Stomach smooth muscle (tissue), 2 donors: Measurements from ENCODE around the gene TYW1B.
"Not testable (repeated sequence)": the region's sequence is repeated elsewhere in the genome, so short reads cannot be mapped to it uniquely, and the experiment has no call there.

Source experiments
- H3K27ac ChIP-seq: one replicate; pipeline ENCODE4 v1.7.0; 2013; ENCODE audit warnings: mild to moderate bottlenecking, low read length, inconsistent platforms
- H3K27me3 ChIP-seq, 2 donors: one replicate each; pipeline ENCODE4 v1.7.0; 2013; ENCODE audit warnings: low read length in 2 of 2; ENCODE audit not compliant: insufficient read depth in 2 of 2, control insufficient read depth in 1 of 2
- H3K36me3 ChIP-seq, 2 donors: one replicate each; pipeline ENCODE4 v1.7.0; 2013; ENCODE audit warnings: low read length in 2 of 2; ENCODE audit not compliant: control insufficient read depth in 2 of 2, insufficient read depth in 2 of 2
- H3K4me1 ChIP-seq: one replicate; pipeline ENCODE4 v1.7.0; 2013; ENCODE audit warnings: low read length; ENCODE audit not compliant: control insufficient read depth, insufficient read depth
- H3K4me3 ChIP-seq, 2 donors: one replicate each; pipeline ENCODE4 v1.7.0; 2013; ENCODE audit warnings: low read length in 2 of 2
- H3K9ac ChIP-seq, 2 donors: one replicate each; pipeline ENCODE4 v1.7.0; 2013; ENCODE audit warnings: low read length in 2 of 2, mild to moderate bottlenecking in 1 of 2
- H3K9me3 ChIP-seq, 2 donors: one replicate each; pipeline ENCODE4 v1.7.0; 2013; ENCODE audit warnings: low read length in 2 of 2; ENCODE audit not compliant: control insufficient read depth in 2 of 2
- donor health status: healthy.
- donor health status: Pancreatic carcinoma.

TYW1B gene

DNA sequence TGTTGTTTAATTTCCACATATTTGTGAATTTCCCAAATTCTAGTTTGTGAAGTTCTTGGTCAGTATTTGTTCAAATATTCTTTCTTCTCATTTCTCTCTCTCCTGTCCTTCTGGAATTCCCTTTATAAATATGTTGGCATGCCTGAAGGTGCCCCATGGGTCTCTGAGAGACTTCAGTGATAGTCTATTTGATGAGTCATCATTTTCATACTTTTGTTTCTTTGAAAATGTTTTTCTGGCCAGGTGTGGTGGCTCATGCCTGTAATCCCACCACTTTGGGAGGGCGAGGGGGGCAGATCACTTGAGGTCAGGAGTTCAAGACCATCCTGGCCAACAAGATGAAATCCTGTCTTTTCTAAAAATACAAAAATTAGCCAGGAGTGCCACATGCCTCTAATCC is 127.5 kb downstream of the TYW1B start:
- not testable (repeated sequence) for H3K4me1 ChIP-seq, H3K27ac ChIP-seq, H3K27me3 ChIP-seq, H3K9ac ChIP-seq, H3K36me3 ChIP-seq, H3K9me3 ChIP-seq, H3K4me3 ChIP-seq

DNA sequence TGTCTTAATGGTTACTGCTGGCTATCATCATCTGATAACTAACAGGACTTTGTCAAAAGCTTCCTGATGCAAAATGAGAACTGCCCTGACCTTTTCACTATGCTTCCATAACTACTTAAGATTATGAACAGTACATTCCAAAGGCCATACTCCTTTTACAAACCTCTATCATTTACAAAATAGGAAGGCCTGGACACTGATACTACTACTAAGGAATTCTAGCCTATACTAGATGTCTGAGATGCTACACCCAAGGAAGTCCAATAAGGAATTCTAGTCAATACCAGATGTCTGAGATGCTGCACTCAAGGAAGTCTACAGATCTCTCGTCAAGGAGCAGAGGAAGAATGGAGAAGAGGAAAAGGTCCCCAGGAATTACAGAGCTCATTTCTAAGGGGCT is 130.9 kb downstream of the TYW1B start:
- H3K4me1 ChIP-seq, H3K36me3 ChIP-seq, H3K27me3 ChIP-seq, H3K9ac ChIP-seq, H3K4me3 ChIP-seq, H3K9me3 ChIP-seq, H3K27ac ChIP-seq: not testable (repeated sequence)

DNA sequence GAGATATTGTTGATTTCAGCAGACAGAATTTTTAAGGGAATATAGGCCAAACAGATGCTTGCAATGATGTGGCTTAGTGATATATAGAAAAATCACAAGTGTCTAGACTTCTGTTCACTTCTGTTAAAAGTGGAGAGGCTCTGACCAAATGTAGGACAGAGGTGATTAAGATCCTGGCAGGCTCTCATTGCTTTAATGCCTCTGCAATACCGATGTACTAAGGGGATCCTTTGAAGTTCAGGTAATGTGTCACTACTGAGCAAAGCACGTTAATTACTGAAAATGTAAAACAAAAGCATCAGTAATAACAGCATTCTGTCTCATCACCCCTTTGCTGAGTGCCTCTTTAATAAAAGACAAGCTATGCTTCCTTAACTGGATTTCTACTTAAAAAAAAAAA is 131.4 kb downstream of the TYW1B start:
- H3K4me1 ChIP-seq, H3K4me3 ChIP-seq, H3K27ac ChIP-seq, H3K27me3 ChIP-seq, H3K36me3 ChIP-seq, H3K9ac ChIP-seq, H3K9me3 ChIP-seq: not testable (repeated sequence)

DNA sequence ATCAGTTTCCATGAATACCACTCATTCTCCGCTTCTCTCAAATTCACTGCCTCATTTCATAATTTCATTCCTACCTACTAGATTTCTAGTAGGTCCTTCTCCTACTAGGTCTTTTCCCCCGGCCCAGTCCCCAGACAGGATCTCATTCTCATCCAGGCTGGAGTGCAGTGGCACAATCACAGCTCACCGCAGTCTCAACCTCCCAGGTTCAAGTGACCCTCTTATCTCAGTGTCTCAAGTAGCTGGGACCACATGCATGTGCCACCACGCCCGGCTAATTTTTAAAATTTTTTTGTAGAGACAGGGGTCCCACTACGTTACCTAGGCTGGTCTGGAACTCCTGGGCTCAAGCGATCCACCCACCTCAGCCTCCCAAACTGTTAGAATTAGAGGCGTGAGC is 132.5 kb downstream of the TYW1B start:
- H3K4me1 ChIP-seq, H3K27ac ChIP-seq, H3K27me3 ChIP-seq, H3K36me3 ChIP-seq, H3K4me3 ChIP-seq, H3K9me3 ChIP-seq, H3K9ac ChIP-seq: not testable (repeated sequence)

DNA sequence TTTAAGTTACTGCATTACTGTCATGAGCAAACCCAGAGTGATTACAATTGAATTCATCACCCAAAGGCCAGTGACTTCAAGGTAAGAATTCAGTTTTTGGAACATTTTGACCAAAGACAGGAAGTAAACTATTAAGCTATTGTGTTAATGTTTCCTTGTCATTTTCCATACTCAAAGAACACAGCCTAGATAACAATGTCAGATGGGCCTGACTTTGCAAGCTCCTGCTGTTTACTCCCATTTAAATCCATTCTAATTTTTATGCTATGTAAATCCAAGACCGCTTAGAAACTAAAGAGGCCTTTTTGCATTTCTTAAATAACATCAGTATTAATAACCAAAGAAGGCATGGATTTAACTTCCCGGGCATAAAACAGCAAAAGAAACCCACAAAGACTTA is 136.6 kb downstream of the TYW1B start:
- not testable (repeated sequence) for H3K36me3 ChIP-seq, H3K4me1 ChIP-seq, H3K27me3 ChIP-seq, H3K9ac ChIP-seq, H3K27ac ChIP-seq, H3K4me3 ChIP-seq, H3K9me3 ChIP-seq

DNA sequence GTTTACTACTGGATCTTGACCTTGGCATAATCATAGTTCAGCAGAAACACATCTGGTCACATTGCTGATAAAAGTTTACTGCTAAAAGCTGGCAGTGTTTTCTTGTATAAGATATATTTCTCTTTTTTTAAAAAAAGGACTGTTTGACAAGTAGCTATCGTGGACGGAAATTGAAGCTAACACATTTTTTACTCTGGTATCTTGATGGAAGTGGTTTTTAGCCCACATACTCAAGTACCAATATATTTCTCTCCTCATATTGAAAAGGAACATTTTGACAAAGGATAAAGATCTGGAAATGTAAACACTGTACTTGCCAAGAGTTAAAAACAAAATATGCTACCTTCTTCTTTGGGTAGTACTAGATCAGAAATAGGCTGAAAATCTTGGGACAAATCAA is 137.8 kb downstream of the TYW1B start:
- H3K4me3 ChIP-seq, H3K36me3 ChIP-seq, H3K27ac ChIP-seq, H3K9ac ChIP-seq, H3K9me3 ChIP-seq, H3K4me1 ChIP-seq, H3K27me3 ChIP-seq: not testable (repeated sequence)

DNA sequence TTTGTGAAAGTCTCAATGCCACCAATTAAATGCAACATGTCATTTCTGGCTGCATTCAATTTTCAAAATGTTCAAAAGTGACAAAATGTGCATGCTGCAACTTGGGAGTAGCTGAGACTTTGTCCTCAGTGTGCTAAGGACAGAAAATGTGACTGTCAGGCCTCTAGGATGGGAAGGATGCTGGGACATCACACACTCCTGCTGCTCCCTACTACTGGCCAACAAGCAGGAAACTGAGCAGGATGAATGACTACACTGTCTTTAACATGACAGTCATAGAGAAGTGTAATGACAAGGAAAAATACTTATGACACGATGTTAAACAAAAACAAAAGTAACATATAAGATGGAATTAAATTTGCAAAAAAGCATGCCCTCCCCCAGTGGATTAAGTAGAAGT is 138.7 kb downstream of the TYW1B start:
- not testable (repeated sequence) for H3K27ac ChIP-seq, H3K27me3 ChIP-seq, H3K4me3 ChIP-seq, H3K4me1 ChIP-seq, H3K9me3 ChIP-seq, H3K9ac ChIP-seq, H3K36me3 ChIP-seq

GRCh38 chr7:72681211-72681610 is 146.8 kb downstream of the TYW1B start:
- not testable (repeated sequence) for H3K4me3 ChIP-seq, H3K27me3 ChIP-seq, H3K9ac ChIP-seq, H3K36me3 ChIP-seq, H3K4me1 ChIP-seq, H3K9me3 ChIP-seq, H3K27ac ChIP-seq

- H3K36me3 ChIP-seq, H3K9ac ChIP-seq, H3K27me3 ChIP-seq, H3K9me3 ChIP-seq, H3K4me1 ChIP-seq, H3K4me3 ChIP-seq, H3K27ac ChIP-seq: not testable (repeated sequence)
These were observed 151.1 kb downstream of the TYW1B start for GRCh38 chr7:72676880-72677279.

GRCh38 chr7:72676086-72676690 is 151.8 kb downstream of the TYW1B start:
- H3K27me3 ChIP-seq, H3K4me1 ChIP-seq, H3K27ac ChIP-seq, H3K4me3 ChIP-seq, H3K36me3 ChIP-seq, H3K9me3 ChIP-seq, H3K9ac ChIP-seq: not testable (repeated sequence)

- H3K36me3 ChIP-seq, H3K4me1 ChIP-seq, H3K27ac ChIP-seq, H3K9me3 ChIP-seq, H3K9ac ChIP-seq, H3K4me3 ChIP-seq, H3K27me3 ChIP-seq: not testable (repeated sequence)
These were observed 152.3 kb downstream of the TYW1B start for GRCh38 chr7:72675686-72676085.

GRCh38 chr7:72674394-72674793 is 153.6 kb downstream of the TYW1B start:
- H3K4me3 ChIP-seq = no peak overlapping the region
- H3K27ac ChIP-seq = no peak overlapping the region

More at GRCh38 chr7:72674394-72674793, 153.6 kb downstream of the TYW1B start:
- no peak overlapping the region for H3K9ac ChIP-seq
- no peaks in the 10 kb centered on the region for H3K36me3 ChIP-seq
- H3K4me1 ChIP-seq = no peaks in the 10 kb centered on the region
- no peaks in the 10 kb centered on the region for H3K9me3 ChIP-seq
- no peaks in the 10 kb centered on the region for H3K27me3 ChIP-seq
